LHCN-M2 (cell line): ENCODE data around the gene SFXN5. TPM values are rescaled to one million over a fixed set of nuclear protein-coding genes. Genes with fewer than 3 reads are reported as not detected.
"Not testable (repeated sequence)": the region's sequence is repeated elsewhere in the genome, so short reads cannot be mapped to it uniquely, and the experiment has no call there.

Source experiments
- DNase-seq: peaks from one replicate; pipeline ENCODE4 v3.0.0-alpha.2; 2012; ENCODE audit warnings: low read depth
- total RNA-seq: library from RNA; depleted of rRNA; stranded (reverse); fragments of >200 nt; gene quantifications from 2 replicates; pipeline ENCODE4 v1.2.3, GENCODE V29; 2014; rRNA removed

Gene SFXN5
- total RNA-seq, 1 experiment from 2014 or later: 12.9 TPM

DNA sequence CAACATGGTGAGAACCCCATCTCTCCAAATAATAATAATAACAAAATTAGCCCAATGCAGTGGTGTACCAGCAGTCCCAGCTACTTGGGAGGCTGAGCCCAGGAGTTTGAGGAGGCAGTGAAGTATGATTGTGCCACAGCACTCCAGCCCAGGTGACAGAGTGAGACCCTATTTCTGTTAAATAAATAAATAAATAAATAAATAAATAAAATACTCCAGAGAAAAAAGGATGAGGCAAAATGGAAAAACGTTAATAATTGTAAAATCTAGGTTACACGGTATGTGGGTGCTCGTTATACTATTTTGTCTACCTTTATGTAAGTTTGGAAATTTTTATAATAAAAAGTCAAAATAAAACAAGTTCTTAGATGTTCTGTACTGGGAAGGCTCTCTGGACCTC is 162.8 kb downstream of the SFXN5 start:
- DNase-seq: no peak

DNA sequence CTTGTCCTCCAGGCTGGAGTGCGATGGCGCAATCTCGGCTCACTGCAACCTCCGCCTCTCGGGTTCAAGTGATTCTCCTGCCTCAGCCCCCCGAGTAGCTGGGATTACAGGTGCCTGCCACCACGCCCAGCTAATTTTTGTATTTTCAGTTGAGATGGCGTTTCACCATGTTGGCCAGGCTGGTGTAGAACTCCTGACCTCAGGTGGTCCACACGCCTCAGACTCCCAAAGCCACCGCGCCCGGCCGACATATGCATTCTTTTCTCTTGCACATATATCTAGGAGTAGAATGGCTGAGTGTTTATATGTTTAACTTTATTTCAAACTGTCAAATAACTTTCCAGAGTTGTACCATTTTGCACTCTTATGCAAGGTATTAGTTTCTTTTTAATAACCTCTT is 164.1 kb downstream of the SFXN5 start:
- DNase-seq: not testable (repeated sequence)

DNA sequence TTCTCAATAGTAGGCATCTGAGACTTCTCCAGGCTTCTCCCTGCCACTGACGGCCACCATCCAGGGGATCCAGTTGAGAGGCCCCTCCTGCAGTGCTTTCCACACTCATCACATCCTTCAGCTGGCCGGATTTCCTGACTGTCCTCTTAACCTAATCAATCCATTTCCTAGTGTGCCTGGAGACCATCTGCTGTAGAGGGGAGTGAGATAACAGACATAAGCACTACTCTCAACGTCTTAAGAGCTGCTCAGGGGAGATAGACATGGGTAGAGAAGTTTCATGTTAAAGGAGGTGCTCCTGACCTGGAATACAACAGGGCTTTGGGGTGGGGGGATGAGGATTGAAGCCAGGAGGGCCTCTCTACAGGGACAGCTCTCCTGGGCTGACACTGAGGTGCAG is 170.1 kb downstream of the SFXN5 start:
- no peak for DNase-seq

- DNase-seq: no peak
These were observed 171.2 kb downstream of the SFXN5 start for GRCh38 chr2:72900191-72900825.

- DNase-seq: no peak
These were observed 173.0 kb downstream of the SFXN5 start for GRCh38 chr2:72898585-72898906.

GRCh38 chr2:72897785-72898584 is 173.5 kb downstream of the SFXN5 start:
- no peak for DNase-seq

- no peak for DNase-seq
These were observed 175.1 kb downstream of the SFXN5 start for GRCh38 chr2:72896446-72896845.

DNA sequence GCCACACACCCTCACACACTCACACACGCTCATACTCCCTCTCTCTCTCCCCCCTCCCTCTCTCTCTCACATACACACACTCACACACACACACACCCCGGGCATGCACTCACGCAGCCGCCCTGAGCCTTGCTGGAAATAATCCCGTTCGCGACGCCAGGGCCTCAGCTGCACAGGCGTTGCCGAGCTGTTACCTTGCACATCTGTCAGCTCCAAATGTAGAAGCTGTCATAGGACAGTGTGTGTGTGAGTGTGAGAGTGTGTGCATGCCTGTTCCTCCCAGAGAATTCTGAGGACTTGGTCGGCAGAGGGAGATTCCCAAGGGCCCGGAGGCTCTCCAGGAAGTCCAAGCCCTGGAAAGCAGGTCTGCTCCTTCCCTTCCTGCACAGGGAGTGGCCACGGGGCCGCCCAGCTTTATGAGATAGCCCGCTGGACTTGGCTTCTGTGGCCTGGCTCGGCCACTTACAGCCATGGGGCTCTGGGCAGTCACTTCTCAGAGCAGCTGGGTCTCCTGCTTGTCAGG is 175.7 kb downstream of the SFXN5 start:
- DNase-seq: peak; percentile 26

DNA sequence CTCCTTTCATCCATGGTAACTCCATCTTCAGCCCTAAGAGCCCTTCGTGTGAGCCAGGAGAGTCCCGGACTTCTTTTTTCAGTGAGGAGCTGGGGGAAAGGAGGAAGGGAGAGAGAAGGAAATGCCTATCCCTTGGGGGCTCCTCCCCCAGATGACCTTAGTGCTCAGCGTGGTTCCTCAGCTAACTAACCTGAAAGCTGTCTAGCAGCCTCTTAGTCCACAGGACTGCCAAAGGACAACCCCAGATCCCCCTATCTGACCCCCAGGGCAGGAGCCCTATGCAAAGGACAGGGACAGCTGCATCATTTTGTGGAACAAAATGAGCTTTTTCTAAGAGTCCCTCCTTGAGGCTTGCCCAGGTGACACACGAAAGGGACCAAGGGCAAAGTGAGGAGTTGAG is 176.4 kb downstream of the SFXN5 start:
- DNase-seq: no peak

GRCh38 chr2:72894514-72894913 is 177.0 kb downstream of the SFXN5 start:
- DNase-seq: no peak

DNA sequence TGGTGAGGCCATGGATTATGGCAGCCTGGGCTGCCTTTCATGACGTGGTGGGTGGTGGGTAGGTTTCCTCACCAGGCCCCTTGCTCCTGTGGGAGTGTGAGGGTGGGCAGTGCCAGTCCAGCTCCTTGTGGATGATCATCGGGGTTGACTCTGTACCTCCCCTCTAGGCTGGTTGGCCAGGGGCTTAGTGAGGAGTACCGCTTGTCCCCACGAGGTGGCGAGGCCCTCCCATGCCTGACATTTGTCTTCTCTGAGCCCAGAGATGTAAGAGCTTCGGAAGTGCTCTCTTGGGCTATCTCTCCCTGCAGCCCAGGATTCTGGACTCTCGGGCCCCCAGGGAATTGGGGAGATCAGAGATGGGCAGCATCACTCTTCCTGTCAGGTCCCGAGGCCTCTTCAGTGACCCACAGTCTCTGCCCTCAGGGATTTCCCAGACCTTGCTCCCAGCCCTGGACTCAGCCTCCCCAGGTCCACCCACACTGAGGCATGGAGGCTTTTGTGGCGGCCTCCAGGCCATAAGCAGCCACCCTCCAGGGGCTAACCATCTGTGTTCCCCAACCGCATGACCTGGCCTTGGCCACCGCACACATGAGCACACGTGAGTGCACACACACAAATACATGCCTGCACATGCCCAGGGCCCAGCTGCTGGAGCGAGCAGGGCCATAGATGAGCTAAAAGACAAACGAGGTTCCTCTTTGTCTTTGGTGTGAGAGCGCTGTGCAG is 177.8 kb downstream of the SFXN5 start:
- DNase-seq: peak; percentile 62

DNA sequence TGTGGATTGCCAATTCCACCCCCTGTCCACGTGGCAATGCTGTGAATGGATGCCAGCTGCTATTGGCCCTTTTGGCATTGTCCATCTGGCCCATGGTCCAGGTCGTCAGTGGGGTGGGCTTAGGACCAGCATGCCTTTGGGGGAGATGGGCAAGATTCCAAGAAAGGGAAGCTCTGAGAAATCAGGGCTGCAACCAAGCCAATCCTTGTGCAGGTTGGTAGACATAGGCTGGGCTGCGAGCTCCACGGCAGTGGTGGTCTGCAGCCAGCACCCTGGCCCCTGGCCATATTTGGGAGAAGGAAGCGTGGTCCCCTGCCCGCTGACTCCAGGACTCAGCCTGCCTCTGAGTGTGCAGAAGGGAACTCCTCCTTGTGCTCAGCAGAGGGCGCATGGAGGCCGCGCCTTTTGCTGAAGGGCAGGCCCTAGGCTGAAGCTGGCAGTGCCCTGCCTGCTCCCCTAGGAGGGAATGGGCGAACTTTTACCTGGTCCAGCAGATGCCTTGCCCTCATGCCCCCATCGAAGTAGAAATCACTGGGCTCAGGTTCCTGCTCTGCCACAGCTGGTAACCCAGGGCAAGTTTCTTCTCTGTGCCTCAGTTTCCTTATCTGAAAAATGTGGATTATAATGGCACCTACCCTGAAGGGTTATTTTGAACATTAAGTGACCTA is 178.9 kb downstream of the SFXN5 start:
- peak; percentile 64 for DNase-seq

Other genes with a start within 250 kb of the SFXN5 start
- 10.1 and 16.7 TPM in 2 replicates for gene EXOC6B, start 245.7 kb downstream of the SFXN5 start, total RNA-seq
- 37.9 and 39.3 TPM in 2 replicates for gene SPR, start 184.3 kb downstream of the SFXN5 start, total RNA-seq
- not detected in 2 replicates for gene EMX1, start 154.2 kb downstream of the SFXN5 start, total RNA-seq
- gene RAB11FIP5, start 41.2 kb upstream of the SFXN5 start, total RNA-seq: 31.0 and 33.7 TPM in 2 replicates
- not detected in 2 replicates for gene NOTO, start 130.9 kb upstream of the SFXN5 start, total RNA-seq
- 25.2 and 28.5 TPM in 2 replicates for gene SMYD5, start 142.5 kb upstream of the SFXN5 start, total RNA-seq
- 78.2 and 90.0 TPM in 2 replicates for gene PRADC1, start 161.5 kb upstream of the SFXN5 start, total RNA-seq
- 452 and 463 TPM in 2 replicates for gene CCT7, start 162.6 kb upstream of the SFXN5 start, total RNA-seq
- 4.0 and 4.8 TPM in 2 replicates for gene FBXO41, start 212.8 kb upstream of the SFXN5 start, total RNA-seq
- not detected in 2 replicates for gene EGR4, start 221.8 kb upstream of the SFXN5 start, total RNA-seq